ENCODE results near the gene JMJD1C. TPM values are rescaled to one million over a fixed set of nuclear protein-coding genes. Genes with fewer than 3 reads are reported as not detected.

Gene JMJD1C
- total RNA-seq, 2 experiments from 2014 or later: 389 to 399 TPM

DNA sequence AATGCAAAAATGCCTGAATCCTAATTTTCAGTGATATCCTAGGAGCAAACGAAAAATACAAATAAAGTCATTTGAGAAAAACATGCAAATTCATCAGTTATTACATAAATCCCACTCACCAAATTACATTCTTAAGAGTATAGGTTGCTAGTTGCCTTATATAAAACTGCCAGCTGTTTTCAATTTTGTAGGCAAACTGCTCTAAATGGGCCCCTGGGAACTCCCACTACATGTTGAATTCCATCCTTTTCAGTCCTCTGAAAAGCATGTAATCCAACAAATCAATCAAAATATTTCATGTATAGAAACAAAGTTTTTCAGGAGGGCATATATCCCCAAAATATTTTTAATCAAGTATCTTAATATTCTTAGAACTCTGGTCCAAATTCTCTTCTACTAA is 2.1 kb upstream of the JMJD1C start:
- H3K36me3 Mint-ChIP-seq (ENCODE audit: low read depth): peaks cover 20% of the 10 kb centered on the region
- ChIA-PET POLR2A (no interaction called here), CTCF (interaction anchor here (1.1 kb wide), 1 partner anchor 21 kb away, joined by 3 read pairs; no protein-coding TSS in a partner anchor)
- TF ChIP-seq, protein P1, sequence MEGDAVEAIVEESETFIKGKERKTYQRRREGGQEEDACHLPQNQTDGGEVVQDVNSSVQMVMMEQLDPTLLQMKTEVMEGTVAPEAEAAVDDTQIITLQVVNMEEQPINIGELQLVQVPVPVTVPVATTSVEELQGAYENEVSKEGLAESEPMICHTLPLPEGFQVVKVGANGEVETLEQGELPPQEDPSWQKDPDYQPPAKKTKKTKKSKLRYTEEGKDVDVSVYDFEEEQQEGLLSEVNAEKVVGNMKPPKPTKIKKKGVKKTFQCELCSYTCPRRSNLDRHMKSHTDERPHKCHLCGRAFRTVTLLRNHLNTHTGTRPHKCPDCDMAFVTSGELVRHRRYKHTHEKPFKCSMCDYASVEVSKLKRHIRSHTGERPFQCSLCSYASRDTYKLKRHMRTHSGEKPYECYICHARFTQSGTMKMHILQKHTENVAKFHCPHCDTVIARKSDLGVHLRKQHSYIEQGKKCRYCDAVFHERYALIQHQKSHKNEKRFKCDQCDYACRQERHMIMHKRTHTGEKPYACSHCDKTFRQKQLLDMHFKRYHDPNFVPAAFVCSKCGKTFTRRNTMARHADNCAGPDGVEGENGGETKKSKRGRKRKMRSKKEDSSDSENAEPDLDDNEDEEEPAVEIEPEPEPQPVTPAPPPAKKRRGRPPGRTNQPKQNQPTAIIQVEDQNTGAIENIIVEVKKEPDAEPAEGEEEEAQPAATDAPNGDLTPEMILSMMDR (IDR thresholded peaks at IDR 0.05): no peak
- peak overlapping the region; percentile 78 for H3K4me3 Mint-ChIP-seq
- Histone ChIP-seq H3K4me3 (ENCODE audit: low read length) (no peak overlapping the region), H3K27me3 (ENCODE audit: control insufficient read depth in 1 of 2, insufficient read depth in 2 of 2, low read length in 2 of 2) (no peaks in the 10 kb centered on the region), H3K4me1 (ENCODE audit: insufficient read depth, low read length) (peaks cover 6% of the 10 kb centered on the region), H3K36me3 (ENCODE audit: insufficient read depth, low read length) (no peaks in the 10 kb centered on the region), H3K27ac (ENCODE audit: low read depth in 1 of 2, low read length in 2 of 2) (no peak overlapping the region), H3K9me3 (ENCODE audit: control insufficient read depth in 1 of 2, insufficient read depth in 1 of 2, low read length in 2 of 2) (no peaks in the 10 kb centered on the region)
- H3K4me1 Mint-ChIP-seq (ENCODE audit: low read depth): peaks cover 58% of the 10 kb centered on the region
- intact Hi-C loops (cut with DNase I, micrococcal nuclease): loop anchor here (2.0 to 5.0 kb wide), 5 partner anchors 49 to 251 kb away; no protein-coding TSS in a partner anchor
- DNase-seq: no peak
- ATAC-seq (ENCODE audit: poor library complexity): no peak
- H3K27me3 Mint-ChIP-seq: no peaks in the 10 kb centered on the region
- H3K27ac Mint-ChIP-seq: peak overlapping the region; percentile 57
- H3K9me3 Mint-ChIP-seq: no peaks in the 10 kb centered on the region

DNA sequence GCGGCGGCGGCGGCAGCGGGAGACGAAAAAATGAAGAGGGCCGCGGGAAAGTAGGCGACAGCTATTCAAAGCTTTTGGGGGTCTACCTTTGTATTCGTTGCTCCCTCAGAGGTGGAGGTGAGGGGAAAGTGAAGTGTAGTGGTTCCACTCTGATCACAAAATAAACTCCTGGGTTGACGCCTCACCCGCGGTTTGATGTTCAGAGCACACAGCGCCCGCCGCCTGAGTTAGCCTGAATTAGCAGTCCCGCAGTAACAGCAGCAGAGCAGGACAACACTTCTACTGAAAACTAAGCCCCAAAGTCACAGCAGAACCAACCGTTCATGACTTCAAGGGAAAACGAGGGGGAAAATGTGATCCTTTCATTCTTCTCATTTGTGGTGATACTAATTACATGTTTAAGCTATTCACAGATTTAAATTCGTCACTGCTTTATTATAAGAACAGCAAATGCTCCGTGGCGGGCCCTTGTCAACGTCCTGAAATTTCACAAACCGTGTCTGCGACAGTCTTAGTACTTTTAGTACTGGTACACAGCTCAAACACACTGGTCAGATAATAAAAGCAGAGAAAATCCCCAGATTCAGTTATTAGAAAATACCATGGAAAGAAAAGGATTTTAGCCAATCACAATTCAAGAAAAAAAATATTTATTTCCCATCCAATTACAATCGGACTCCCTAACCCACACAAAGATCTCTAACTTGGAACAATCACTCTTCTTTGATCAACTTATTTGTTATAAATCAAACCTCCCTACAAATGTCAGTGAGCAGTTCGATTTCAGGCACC is 563 bp upstream of the JMJD1C start:
- peak overlapping the region in 1 of 2 donors; percentile 57 for H3K27ac ChIP-seq (ENCODE audit: low read depth in 1 of 2, low read length in 2 of 2)
- H3K4me1 Mint-ChIP-seq (ENCODE audit: low read depth): peaks cover 68% of the 10 kb centered on the region
- H3K27me3 Mint-ChIP-seq: no peaks in the 10 kb centered on the region
- intact Hi-C loops (cut with DNase I, micrococcal nuclease): loop anchor here (2.0 to 5.0 kb wide), 5 partner anchors 51 to 249 kb away; no protein-coding TSS in a partner anchor
- H3K27me3 ChIP-seq (ENCODE audit: control insufficient read depth in 1 of 2, insufficient read depth in 2 of 2, low read length in 2 of 2): no peaks in the 10 kb centered on the region
- ChIA-PET POLR2A (interaction anchor here (0.8 to 4.6 kb wide), 10 partner anchors 45 to 241 kb away, joined by 3 to 34 read pairs (median 4); partner anchors contain the start of gene REEP3), CTCF (interaction anchor here (2.9 kb wide), 1 partner anchor 12 kb away, joined by 11 read pairs; no protein-coding TSS in a partner anchor)
- TF ChIP-seq, protein P1 (IDR thresholded peaks at IDR 0.05): no peak
- no peaks in the 10 kb centered on the region for H3K9me3 Mint-ChIP-seq
- peak overlapping the region; percentile 97 for H3K4me3 Mint-ChIP-seq
- peak in 13 of 14 experiments; percentile 6 to 63 (median 30) for DNase-seq
- peak; percentile 44 for ATAC-seq (ENCODE audit: poor library complexity)
- H3K4me1 ChIP-seq (ENCODE audit: insufficient read depth, low read length): peaks cover 6% of the 10 kb centered on the region
- H3K4me3 ChIP-seq (ENCODE audit: low read length): peak overlapping the region; percentile 91
- no peaks in the 10 kb centered on the region for H3K36me3 ChIP-seq (ENCODE audit: insufficient read depth, low read length)
- H3K27ac Mint-ChIP-seq: peak overlapping the region; percentile 85
- no peaks in the 10 kb centered on the region for H3K9me3 ChIP-seq (ENCODE audit: control insufficient read depth in 1 of 2, insufficient read depth in 1 of 2, low read length in 2 of 2)
- peaks cover 20% of the 10 kb centered on the region for H3K36me3 Mint-ChIP-seq (ENCODE audit: low read depth)

DNA sequence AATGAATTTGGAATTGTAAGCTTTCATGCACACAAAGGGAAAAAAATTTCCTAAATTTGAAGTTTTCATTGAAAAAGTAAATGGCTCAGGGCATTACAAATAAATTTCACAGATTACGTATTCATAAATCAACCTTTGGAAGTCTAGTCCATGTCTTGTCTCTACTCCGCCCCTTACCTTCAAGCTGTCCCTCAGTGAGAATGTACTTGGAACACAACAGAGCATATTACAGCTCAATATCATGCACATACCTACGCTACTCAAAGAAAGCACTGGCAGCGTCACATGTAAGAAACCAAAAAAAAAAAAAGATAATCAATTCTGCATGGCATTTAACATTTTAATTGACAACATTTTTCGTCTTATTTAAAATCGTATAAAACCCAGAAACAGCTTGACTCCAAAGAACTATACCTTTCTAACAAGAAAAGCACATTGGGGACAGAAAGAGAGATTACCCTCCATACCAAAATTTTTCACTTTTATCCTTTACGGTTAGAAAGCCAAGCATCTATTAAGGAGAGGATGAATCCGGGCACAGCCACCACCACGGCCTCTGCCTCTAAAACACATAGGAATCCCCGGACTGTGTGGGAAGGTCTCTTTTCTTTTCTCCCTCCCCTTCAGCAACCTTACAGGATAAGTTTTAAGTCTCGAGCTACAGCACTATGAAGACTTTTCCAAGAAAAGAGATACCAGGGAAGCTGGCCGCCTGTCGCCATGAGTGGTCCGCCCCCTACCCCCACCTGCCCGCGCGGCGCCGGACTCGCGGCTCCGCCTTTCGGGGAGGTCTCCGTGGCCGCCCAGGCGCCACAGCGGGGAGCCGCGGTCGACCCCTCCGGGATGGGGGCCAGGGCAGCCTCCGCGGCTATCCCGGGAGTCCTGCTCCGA is 1.1 kb downstream of the JMJD1C start:
- intact Hi-C loops (cut with DNase I, micrococcal nuclease): loop anchor here (5.0 kb wide), 3 partner anchors 53 to 247 kb away; no protein-coding TSS in a partner anchor
- DNase-seq (no peak), ATAC-seq (ENCODE audit: poor library complexity) (no peak)
- Mint-ChIP-seq H3K4me1 (ENCODE audit: low read depth) (peaks cover 61% of the 10 kb centered on the region), H3K9me3 (no peaks in the 10 kb centered on the region), H3K27me3 (no peaks in the 10 kb centered on the region), H3K4me3 (peak overlapping the region; percentile 97), H3K36me3 (ENCODE audit: low read depth) (peaks cover 20% of the 10 kb centered on the region), H3K27ac (peak overlapping the region; percentile 85)
- no peaks in the 10 kb centered on the region for H3K27me3 ChIP-seq (ENCODE audit: control insufficient read depth in 1 of 2, insufficient read depth in 2 of 2, low read length in 2 of 2)
- H3K36me3 ChIP-seq (ENCODE audit: insufficient read depth, low read length): no peaks in the 10 kb centered on the region
- TF ChIP-seq, protein P1 (IDR thresholded peaks at IDR 0.05): no peak
- ChIA-PET CTCF (interaction anchor here (1.5 to 2.9 kb wide), 2 partner anchors 10 to 164 kb away, joined by 7 to 11 read pairs; no protein-coding TSS in a partner anchor), POLR2A (interaction anchor here (0.7 to 4.6 kb wide), 9 partner anchors 10 to 239 kb away, joined by 3 to 34 read pairs (median 4); partner anchors contain the start of gene REEP3)
- H3K4me1 ChIP-seq (ENCODE audit: insufficient read depth, low read length): peaks cover 6% of the 10 kb centered on the region
- peak overlapping the region; percentile 91 for H3K4me3 ChIP-seq (ENCODE audit: low read length)
- H3K27ac ChIP-seq (ENCODE audit: low read depth in 1 of 2, low read length in 2 of 2): no peak overlapping the region
- no peaks in the 10 kb centered on the region for H3K9me3 ChIP-seq (ENCODE audit: control insufficient read depth in 1 of 2, insufficient read depth in 1 of 2, low read length in 2 of 2)

All from CD4-positive, alpha-beta T cell (primary cell).